ENCODE measurements around the gene TSSK6.

TSSK6 gene

DNA sequence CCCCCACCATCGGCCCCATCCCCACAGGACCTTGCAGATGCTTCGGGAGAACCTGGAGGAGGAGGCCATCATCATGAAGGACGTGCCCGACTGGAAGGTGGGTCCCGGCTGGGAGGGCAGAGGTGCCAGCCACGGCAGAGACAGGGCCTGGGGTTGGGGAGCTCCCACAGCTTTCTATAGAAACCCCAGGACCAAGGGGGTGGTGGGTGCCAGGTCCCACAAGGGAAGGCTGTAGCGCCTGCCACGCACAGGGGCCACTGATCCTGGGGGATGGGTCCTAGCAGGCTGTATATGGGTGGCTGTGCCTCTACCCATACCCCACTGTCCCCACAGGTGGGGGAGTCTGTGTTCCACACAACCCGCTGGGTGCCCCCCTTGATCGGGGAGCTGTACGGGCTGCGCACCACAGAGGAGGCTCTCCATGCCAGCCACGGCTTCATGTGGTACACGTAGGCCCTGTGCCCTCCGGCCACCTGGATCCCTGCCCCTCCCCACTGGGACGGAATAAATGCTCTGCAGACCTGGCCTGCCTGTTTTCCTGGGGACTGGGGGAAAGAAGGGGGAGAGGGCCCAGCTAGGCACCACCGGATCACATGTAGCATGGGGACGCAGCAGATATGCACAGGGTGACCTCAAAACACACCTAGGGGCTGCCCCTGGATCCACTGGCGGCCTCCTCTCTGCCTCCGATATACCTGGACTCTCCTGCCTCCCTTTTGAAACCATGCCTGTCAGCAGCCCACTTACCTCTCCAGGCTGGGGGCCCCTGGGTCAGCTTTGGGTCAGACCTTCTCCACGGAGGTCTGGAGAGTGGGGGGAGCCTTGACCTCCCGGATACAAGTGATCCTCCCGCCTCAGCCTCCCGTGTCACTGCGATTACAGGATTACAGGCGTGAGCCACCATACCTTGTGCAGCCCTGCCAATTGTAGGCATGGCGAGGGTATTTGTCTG lies 12.6 kb upstream of the TSSK6 start:
- DNase-seq (ENCODE audit: low read depth): no peak
- TF ChIP-seq, protein P1, sequence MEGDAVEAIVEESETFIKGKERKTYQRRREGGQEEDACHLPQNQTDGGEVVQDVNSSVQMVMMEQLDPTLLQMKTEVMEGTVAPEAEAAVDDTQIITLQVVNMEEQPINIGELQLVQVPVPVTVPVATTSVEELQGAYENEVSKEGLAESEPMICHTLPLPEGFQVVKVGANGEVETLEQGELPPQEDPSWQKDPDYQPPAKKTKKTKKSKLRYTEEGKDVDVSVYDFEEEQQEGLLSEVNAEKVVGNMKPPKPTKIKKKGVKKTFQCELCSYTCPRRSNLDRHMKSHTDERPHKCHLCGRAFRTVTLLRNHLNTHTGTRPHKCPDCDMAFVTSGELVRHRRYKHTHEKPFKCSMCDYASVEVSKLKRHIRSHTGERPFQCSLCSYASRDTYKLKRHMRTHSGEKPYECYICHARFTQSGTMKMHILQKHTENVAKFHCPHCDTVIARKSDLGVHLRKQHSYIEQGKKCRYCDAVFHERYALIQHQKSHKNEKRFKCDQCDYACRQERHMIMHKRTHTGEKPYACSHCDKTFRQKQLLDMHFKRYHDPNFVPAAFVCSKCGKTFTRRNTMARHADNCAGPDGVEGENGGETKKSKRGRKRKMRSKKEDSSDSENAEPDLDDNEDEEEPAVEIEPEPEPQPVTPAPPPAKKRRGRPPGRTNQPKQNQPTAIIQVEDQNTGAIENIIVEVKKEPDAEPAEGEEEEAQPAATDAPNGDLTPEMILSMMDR (IDR thresholded peaks at IDR 0.05; ENCODE audit: low read depth, low read length, missing control alignments): no peak
- H3K4me3 ChIP-seq (ENCODE audit: low read depth, low read length): no peak overlapping the region
- in situ Hi-C loops (cut with HindIII; ENCODE audit: low sequenced_read_pairs): no loop called here

DNA sequence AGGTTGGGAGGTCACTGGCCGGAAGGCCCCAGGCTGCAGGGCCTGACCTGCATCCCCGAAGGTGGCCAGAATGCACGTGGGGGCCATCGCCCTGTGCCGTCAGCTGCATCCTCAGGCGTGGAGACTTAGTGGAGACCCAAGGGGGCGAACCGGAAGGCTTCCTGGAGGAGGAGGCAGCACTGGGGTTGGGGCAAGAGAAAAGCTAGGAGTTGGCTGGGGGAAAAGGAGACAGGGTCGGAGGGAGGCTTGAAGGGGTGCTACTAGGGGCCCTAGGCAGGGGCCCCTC lies 12.0 kb upstream of the TSSK6 start:
- in situ Hi-C loops (cut with HindIII; ENCODE audit: low sequenced_read_pairs): no loop called here
- H3K4me3 ChIP-seq (ENCODE audit: low read depth, low read length): no peak overlapping the region
- DNase-seq (ENCODE audit: low read depth): no peak
- TF ChIP-seq, protein P1 (IDR thresholded peaks at IDR 0.05; ENCODE audit: low read depth, low read length, missing control alignments): no peak

DNA sequence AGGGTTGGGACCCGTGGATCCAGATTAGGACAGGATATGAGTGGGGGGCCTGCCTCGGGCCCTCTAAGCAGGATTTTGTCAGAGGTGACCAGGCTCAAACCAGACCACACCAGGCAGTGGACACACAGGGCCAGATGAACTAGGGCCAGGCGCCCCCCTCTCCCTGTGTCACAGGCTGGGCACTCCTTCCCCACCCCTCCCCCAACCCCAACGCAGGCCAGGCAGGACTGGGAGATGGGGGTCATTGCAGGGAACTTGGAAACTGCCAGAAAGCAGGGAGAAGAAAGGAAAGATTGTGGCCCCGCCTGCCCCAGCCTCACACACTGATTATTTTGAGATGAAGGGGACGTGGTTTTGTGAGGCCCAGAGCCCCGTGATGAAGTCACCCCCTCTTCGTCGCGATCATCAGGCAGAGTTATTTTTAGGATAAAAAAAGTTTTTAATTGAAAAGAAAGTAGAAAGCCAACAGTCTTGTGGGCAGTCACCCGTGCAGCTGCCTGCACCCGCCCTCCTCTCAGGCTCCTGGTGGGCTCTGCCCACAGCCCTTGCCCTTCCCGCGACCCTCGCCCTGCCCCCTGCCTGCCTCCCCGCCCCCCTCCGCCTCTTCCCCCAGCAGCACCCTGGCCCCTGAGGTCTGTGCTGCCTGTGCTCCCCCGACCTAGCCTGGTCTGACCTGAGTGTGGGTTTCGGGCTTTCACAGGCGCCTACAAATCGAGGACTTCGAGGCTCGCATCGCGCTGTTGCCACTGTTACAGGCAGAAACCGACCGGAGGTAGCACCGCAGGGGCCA lies 11.4 kb upstream of the TSSK6 start:
- no peak overlapping the region for H3K4me3 ChIP-seq (ENCODE audit: low read depth, low read length)
- in situ Hi-C loops (cut with HindIII; ENCODE audit: low sequenced_read_pairs): no loop called here
- no peak for DNase-seq (ENCODE audit: low read depth)
- TF ChIP-seq, protein P1 (IDR thresholded peaks at IDR 0.05; ENCODE audit: low read depth, low read length, missing control alignments): no peak

DNA sequence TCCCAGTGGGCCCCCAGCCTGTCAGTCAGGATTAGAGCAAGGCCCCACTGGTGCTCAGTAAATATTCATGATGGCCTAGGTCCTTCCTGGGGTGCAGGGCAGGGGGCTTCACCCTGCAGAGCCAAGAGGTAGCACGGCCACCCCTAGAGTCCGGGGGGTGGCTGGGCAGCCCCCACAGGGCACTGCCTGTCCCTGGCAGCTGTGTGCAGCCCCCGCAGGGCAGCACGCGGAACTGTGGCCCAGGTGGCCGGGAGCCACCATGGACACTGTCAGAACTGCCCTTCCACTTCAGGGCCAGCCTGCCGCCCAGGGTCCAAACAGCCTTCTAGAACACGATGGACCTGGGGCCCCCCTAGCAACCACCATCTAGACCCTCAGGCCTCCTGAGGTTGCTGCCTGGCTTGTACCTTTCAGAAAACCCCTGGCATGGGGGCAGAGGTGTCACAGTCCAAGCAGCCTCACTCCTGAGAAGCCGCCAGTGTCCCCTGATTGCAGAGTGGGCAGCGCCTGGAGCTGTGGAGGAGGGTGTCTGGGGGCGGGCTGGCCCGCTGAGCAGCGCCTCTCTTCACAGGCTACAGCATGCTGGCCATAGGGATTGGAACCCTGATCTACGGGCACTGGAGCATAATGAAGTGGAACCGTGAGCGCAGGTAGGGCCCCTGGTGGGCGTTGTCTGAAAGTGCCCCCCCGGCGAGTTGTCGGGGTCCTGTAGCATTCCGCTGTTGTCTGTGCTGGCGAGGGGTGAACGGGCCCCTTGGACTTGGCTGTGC lies 10.4 kb upstream of the TSSK6 start:
- no peak overlapping the region for H3K4me3 ChIP-seq (ENCODE audit: low read depth, low read length)
- in situ Hi-C loops (cut with HindIII; ENCODE audit: low sequenced_read_pairs): no loop called here
- TF ChIP-seq, protein P1 (IDR thresholded peaks at IDR 0.05; ENCODE audit: low read depth, low read length, missing control alignments): no peak
- no peak for DNase-seq (ENCODE audit: low read depth)

DNA sequence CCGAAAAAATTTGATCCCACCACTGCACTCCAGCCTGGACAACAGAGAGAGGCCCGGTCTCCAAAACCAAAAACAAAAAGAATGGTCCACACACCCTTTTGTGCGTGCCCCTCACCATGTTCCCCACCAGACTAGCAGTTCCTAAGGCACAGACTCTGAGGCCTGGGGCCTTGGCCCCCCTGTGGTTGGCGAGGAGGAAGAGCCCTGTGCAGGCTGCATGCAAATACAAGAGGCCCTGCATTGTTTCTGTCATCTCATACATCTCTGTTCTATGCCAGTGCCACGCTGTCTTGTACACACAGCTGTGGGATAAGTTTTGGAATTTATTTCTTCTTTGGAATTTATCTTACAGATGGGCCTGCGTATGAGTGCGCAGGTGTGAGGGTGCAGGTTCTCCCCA lies 8.7 kb upstream of the TSSK6 start:
- DNase-seq (ENCODE audit: low read depth): no peak
- TF ChIP-seq, protein P1 (IDR thresholded peaks at IDR 0.05; ENCODE audit: low read depth, low read length, missing control alignments): no peak
- in situ Hi-C loops (cut with HindIII; ENCODE audit: low sequenced_read_pairs): no loop called here
- no peak overlapping the region for H3K4me3 ChIP-seq (ENCODE audit: low read depth, low read length)

DNA sequence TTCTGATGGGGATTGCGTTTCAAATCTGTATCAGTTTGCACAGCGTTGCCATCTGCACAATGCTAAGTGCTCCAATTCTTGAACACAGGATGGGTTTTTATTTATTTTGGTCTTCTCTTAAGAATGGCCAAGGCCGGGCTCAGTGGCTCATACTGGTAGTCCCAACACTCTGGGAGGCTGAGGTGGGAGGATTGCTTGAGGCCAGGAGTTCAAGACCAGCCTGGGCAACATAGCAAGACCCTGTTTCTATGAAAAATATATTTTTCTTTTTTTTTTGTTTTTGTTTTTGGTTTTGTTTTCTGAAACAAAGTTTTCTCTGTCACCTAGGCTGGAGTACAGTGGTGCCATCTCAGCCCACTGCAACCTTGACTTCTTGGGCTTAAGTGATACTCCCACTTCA lies 7.8 kb upstream of the TSSK6 start:
- TF ChIP-seq, protein P1 (IDR thresholded peaks at IDR 0.05; ENCODE audit: low read depth, low read length, missing control alignments): no peak
- no peak overlapping the region for H3K4me3 ChIP-seq (ENCODE audit: low read depth, low read length)
- no peak for DNase-seq (ENCODE audit: low read depth)
- in situ Hi-C loops (cut with HindIII; ENCODE audit: low sequenced_read_pairs): no loop called here

Data from astrocyte of the cerebellum (primary cell).